GM18498 (cell line): ENCODE data around the gene LRRC3.
"Not testable (repeated sequence)": the region's sequence is repeated elsewhere in the genome, so short reads cannot be mapped to it uniquely, and the experiment has no call there.

ENCODE experiments used
- ATAC-seq: cut with Tn5 transposase; IDR thresholded peaks from one replicate; pipeline ENCODE4 v1.9.1; 2021; ENCODE audit warnings: mild to moderate bottlenecking, moderate library complexity; ENCODE audit not compliant: unreplicated experiment

Gene LRRC3

DNA sequence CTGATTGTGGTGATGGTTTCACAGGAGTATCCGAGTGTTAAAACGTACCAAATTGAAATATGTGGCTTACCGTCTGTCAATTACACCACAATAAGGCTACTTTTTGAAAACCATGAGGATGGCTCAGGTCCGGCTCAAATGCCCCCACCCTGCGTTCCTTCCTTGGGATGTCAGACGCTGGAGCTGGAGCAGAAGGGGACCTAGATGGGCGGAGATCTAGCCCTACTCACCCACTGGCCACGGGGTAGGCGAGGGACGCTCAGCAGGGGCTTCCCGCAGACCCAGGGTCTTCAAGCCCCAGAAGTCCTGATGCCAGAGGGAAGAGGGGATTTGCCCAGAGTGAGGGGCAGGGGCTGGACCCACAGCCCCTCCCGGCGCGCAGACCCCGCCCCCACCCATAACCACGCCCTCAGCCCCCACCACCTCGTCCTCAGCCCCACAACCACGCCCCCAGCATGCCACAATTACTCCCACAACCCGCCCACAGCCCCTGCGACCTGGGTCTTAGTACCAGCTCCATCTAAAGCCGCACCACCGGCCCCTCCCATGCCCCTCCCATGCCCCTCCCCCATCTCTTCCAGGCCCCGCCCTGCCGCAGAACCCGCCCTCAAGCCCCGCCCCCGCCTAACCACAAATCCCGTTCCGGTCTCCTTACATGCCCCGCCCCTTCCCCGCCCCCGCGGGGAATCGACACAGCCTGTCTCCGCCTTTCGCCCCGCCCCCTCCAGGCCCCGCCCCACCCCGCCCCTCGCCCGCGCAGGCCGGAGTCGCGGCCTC is at the start of gene LRRC3:
Gene LRRC3 (plus strand): TSS at position 764 of the 777 bp plus-strand sequence. CDS start 1,135 bp downstream, outside the sequence.
- ATAC-seq = peak; percentile 60

GRCh38 chr21:44405948-44406872 is 49.1 kb upstream of the LRRC3 start:
- no peak for ATAC-seq

DNA sequence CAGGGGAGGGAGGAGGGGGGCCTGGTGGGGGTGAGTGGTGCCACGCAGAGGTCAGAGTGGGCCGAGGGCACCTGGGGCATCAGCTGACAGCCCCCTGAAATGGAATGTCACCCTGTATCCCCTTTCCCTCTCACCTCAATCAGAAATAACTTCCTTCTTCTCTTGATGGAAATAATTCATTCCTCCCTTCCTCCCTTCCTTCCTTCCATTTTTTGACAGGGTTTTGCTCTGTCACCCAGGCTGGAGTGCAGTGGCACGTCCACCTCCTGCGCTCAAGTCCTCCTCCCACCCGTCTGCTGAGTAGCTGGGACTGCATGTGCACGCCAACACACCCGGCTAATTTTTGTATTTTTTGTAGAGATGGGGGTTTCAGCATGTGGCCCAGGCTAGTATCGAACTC is 48.4 kb upstream of the LRRC3 start:
- ATAC-seq = no peak

DNA sequence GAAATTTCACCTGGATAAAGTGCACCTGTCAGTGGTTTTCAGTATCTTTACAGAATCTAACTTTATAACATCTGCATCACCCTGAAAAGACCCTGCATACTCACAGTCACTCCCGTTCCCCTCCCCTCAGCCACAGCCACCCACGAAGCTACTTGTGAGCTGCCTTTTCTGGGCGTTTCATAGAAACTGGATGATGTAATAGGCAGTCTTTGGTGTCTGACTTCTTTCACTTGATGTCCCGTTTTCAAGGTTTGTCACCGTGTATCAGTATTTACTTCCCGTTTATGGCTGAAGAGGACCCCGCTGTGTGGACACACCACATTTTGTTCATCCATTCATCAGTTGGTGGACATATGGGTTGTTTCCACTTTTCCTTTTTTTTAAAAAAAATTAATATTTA is 47.8 kb upstream of the LRRC3 start:
- no peak for ATAC-seq

- ATAC-seq = no peak
Observed at GRCh38 chr21:44408226-44408625, 47.1 kb upstream of the LRRC3 start.

- ATAC-seq = no peak
Observed at GRCh38 chr21:44413566-44414290, 41.6 kb upstream of the LRRC3 start.

DNA sequence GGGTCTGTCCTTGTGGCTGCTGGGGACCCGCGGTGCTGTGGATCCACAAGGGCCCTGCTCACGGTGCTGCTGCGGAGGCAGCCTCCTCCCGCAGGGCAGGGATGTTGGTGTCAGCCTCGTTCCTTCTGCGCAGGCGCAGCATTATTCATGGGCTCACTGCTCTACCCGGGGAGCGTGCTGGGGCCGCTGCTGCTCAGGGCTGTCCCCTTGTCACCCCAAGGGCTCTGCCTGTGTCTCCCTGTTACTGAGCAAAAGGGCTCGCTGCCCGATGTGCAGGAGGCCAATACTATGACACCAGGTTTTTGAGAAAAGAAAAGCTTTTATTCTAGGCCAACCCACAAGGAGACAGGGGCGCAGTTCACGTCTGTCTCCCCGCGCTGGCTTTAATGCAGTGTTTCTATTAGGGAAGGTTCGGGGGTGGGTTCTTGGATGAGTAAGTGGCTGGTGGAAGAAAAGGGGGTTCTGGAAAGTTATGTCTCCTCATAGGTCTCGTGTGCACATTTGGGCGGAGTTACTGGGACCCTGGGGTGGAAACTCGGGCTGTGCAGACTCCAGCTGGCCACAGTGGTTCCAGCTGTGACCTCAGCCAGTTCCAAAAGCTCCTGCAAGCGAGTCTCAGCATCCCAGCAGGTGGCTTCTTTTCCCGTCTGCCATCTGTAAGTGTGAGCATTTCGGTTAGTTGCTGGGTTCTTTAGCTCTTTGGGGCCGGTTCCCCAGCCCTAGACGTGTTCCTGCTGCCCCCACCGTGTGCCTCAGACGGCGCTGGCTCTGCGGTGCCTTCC is 40.8 kb upstream of the LRRC3 start:
- no peak for ATAC-seq

GRCh38 chr21:44415073-44416025 is 40.0 kb upstream of the LRRC3 start:
- no peak for ATAC-seq

- ATAC-seq = no peak
Observed at GRCh38 chr21:44416193-44416592, 39.1 kb upstream of the LRRC3 start.

- ATAC-seq = not testable (repeated sequence)
Observed at GRCh38 chr21:44417621-44418107, 37.6 kb upstream of the LRRC3 start.

- ATAC-seq = no peak
Observed at GRCh38 chr21:44418108-44418875, 37.0 kb upstream of the LRRC3 start.

DNA sequence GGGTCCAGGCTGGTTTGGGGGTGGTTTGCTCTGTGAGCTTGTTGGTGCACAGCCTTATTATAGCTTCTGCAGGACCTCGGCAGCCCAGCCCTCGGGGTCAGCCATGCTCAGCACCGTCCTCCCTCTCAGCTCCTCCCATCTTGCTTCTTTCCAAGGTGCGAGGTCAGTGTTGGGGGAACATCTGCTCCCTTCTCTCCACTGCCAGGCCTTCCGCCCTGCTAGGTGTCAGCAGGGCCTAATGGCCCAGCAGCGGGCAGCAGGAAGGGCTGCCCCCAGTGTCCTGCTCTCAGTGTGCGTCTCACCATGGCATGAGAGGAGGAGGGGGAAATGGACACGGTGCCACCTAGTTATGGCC is 36.5 kb upstream of the LRRC3 start:
- no peak for ATAC-seq

- no peak for ATAC-seq
Observed at GRCh38 chr21:44419679-44420078, 35.6 kb upstream of the LRRC3 start.

DNA sequence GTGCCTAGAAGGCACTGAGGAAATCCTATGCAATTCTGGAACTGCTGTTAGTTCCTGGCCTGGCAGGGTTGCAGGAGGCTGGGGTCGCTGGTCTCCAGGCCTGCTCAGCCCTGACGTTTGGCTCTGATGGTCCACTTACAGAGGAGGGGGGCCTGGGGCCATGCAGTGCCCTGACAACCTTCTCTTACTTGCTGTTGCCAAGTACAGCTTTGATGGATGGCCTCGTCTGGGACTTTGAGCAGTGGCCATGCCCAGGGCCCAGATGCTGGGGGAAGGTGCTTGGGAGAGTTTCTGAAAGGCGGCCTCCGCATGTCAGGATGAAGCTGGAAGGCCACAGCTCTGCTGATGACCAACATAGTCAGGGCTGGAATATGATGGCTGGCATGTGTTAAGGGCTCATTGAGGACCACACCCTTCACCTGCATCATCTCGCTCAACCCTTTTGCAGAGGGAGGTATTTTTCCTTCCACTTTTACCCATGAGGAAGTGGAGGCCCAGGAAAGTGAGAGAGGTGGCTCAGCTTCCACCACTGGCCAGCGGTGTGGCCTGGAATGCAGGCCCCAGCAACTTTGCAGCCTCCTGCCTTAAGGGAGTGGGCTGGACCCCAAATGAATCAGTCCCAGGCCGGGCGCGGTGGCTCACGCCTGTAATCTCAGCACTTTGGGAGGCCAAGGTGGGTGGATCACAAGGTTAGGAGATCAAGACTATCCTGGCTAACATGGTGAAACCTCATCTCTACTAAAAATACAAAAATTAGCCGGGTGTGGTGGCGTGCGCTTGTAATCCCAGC is 34.7 kb upstream of the LRRC3 start:
- no peak for ATAC-seq

DNA sequence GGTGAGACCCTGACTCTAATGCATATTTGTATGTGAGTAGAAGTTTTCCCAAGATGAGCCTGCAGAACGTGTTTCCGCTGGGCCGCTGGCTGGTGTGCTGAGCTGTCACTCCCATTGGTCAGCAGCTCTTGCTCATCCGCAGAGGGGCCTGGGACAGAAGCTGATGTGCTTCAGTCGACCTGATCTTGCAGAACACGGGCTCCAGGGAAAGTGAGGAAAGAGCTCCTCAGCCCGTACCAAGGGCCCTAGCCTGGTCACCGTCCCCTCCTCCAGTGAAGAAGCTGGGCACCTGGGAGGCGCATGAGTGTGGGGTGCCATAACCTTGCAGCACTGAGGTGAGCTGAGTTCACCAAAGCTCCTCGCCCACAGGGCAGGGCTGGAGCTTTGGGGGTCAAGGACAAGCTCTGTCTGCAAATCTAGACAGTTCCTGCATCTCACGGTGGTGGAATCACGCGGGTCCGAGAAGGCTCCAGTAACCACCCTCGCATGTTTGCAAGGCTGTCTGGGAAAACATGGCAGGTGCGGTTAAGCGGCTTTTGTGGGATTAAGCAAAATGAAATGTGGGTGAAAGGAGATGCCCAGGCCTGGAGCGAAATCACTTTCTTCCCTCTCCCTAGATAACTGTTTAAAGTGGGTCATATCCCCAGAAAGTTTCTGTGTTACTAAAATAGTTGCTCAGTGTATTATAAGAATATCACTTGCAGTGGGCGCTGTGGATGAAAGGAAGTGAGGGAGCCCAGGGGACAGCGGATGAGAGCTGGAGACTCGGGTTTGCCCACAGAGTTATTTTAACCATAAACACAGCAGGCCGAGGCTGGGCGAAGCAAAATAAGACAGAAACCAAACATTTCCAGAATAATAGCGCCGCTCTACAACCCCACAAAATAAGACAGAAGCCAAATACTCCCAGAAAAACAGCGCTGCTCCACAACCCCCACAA is 33.1 kb upstream of the LRRC3 start:
- ATAC-seq = no peak

GRCh38 chr21:44423312-44423821 is 31.9 kb upstream of the LRRC3 start:
- ATAC-seq = no peak
